ENCODE measurements around the gene NFIA.

DNA sequence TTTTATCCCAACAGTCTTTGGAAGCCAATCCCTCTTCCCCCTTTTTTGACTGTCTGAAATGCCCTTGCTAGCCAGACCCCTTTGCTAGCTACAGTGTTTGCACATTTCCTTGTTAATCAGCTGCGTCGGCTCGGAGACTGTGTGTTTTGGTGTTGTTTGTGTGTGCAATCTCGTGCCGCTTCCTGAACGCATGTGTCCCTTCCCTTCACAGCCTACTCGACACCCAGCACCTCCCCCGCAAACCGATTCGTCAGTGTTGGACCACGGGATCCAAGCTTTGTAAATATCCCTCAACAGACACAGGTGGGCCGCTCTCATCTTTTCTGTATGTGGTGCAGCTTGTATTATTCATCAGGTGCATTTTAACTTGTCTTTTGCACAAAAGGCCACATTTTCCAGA, 343.9 kb downstream of the NFIA start:
- no peak for TF ChIP-seq EZH2phosphoT487 (IDR thresholded peaks at IDR 0.05; ENCODE audit: borderline replicate concordance)
- TF ChIP-seq, protein P1, sequence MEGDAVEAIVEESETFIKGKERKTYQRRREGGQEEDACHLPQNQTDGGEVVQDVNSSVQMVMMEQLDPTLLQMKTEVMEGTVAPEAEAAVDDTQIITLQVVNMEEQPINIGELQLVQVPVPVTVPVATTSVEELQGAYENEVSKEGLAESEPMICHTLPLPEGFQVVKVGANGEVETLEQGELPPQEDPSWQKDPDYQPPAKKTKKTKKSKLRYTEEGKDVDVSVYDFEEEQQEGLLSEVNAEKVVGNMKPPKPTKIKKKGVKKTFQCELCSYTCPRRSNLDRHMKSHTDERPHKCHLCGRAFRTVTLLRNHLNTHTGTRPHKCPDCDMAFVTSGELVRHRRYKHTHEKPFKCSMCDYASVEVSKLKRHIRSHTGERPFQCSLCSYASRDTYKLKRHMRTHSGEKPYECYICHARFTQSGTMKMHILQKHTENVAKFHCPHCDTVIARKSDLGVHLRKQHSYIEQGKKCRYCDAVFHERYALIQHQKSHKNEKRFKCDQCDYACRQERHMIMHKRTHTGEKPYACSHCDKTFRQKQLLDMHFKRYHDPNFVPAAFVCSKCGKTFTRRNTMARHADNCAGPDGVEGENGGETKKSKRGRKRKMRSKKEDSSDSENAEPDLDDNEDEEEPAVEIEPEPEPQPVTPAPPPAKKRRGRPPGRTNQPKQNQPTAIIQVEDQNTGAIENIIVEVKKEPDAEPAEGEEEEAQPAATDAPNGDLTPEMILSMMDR (conservative IDR thresholded peaks at IDR 0.05; ENCODE audit: low read length): no peak

Measured in Loucy (cell line).